ENCODE measurements around the gene TM6SF1. TPM values are rescaled to one million over a fixed set of nuclear protein-coding genes. Genes with fewer than 3 reads are reported as not detected.
A peak's percentile ranks its signal among the peaks of the same experiment; 100 is the strongest.
"Not testable (repeated sequence)": the region's sequence is repeated elsewhere in the genome, so short reads cannot be mapped to it uniquely, and the experiment has no call there.

TM6SF1 gene
- total RNA-seq, 1 donor from 2014 or later = not detected

- Histone ChIP-seq H3K36me3 (no peaks in the 10 kb centered on the region), H3K9ac (no peak overlapping the region), H2AFZ (replicated peaks) (no peak overlapping the region), H3K4me1 (peaks cover 10% of the 10 kb centered on the region), H3K4me2 (peak overlapping the region; percentile 16), H3K79me2 (ENCODE audit: low read depth) (no peaks in the 10 kb centered on the region), H3K27ac (peak overlapping the region; percentile 25), H3F3A (ENCODE audit: low read depth) (peaks cover 10% of the 10 kb centered on the region), H3K9me3 (ENCODE audit: low read depth) (no peaks in the 10 kb centered on the region), H4K20me1 (ENCODE audit: low read depth) (no peaks in the 10 kb centered on the region), H3K4me3 (no peak overlapping the region), H3K27me3 (no peaks in the 10 kb centered on the region)
- H3K27ac Mint-ChIP-seq = no peak overlapping the region
- TF ChIP-seq EZH2phosphoT487 (IDR thresholded peaks at IDR 0.05) (no peak), EZH2 (IDR thresholded peaks at IDR 0.05) (no peak), CTCF (IDR thresholded peaks at IDR 0.05) (no peak)
- peaks cover 7% of the 10 kb centered on the region for H3K27me3 Mint-ChIP-seq (ENCODE audit: insufficient read depth, low read depth)
- H3K4me3 Mint-ChIP-seq = no peak overlapping the region
- H3K36me3 Mint-ChIP-seq = no peaks in the 10 kb centered on the region
- no peaks in the 10 kb centered on the region for H3K9me3 Mint-ChIP-seq
- H3K4me1 Mint-ChIP-seq = peaks cover 22% of the 10 kb centered on the region
- peak; percentile 46 for DNase-seq (ENCODE audit: low spot score)
These were observed 17.0 kb upstream of the TM6SF1 start for GRCh38 chr15:83090465-83090864.

- not testable (repeated sequence) for H3K9ac ChIP-seq; H3K36me3 ChIP-seq; H4K20me1 ChIP-seq (ENCODE audit: low read depth); H3K36me3 Mint-ChIP-seq; H3K4me2 ChIP-seq; DNase-seq (ENCODE audit: low spot score); H3K79me2 ChIP-seq (ENCODE audit: low read depth); H3K4me3 Mint-ChIP-seq; H3K27me3 ChIP-seq; H2AFZ ChIP-seq (replicated peaks); H3K27me3 Mint-ChIP-seq (ENCODE audit: insufficient read depth, low read depth); H3K9me3 ChIP-seq (ENCODE audit: low read depth); H3K27ac Mint-ChIP-seq; H3K27ac ChIP-seq; H3K9me3 Mint-ChIP-seq; H3K4me3 ChIP-seq; H3F3A ChIP-seq (ENCODE audit: low read depth)
- peaks cover 10% of the 10 kb centered on the region for H3K4me1 ChIP-seq
- H3K4me1 Mint-ChIP-seq = peaks cover 22% of the 10 kb centered on the region
These were observed 15.5 kb upstream of the TM6SF1 start for GRCh38 chr15:83091965-83092308.

- Histone ChIP-seq H3K27ac (no peak overlapping the region), H3K9me3 (ENCODE audit: low read depth) (no peaks in the 10 kb centered on the region), H3K9ac (no peak overlapping the region), H3F3A (ENCODE audit: low read depth) (peaks cover 10% of the 10 kb centered on the region), H2AFZ (replicated peaks) (no peak overlapping the region), H3K4me1 (peaks cover 10% of the 10 kb centered on the region), H3K4me2 (no peak overlapping the region), H3K36me3 (no peaks in the 10 kb centered on the region), H3K79me2 (ENCODE audit: low read depth) (no peaks in the 10 kb centered on the region), H3K27me3 (no peaks in the 10 kb centered on the region), H4K20me1 (ENCODE audit: low read depth) (no peaks in the 10 kb centered on the region), H3K4me3 (no peak overlapping the region)
- Mint-ChIP-seq H3K27ac (no peak overlapping the region), H3K36me3 (no peaks in the 10 kb centered on the region), H3K4me1 (peaks cover 22% of the 10 kb centered on the region), H3K4me3 (no peak overlapping the region), H3K9me3 (no peaks in the 10 kb centered on the region), H3K27me3 (ENCODE audit: insufficient read depth, low read depth) (peaks cover 7% of the 10 kb centered on the region)
- TF ChIP-seq CTCF (IDR thresholded peaks at IDR 0.05) (no peak), EZH2phosphoT487 (IDR thresholded peaks at IDR 0.05) (no peak), EZH2 (IDR thresholded peaks at IDR 0.05) (no peak)
- DNase-seq (ENCODE audit: low spot score) = no peak
These were observed 15.0 kb upstream of the TM6SF1 start for GRCh38 chr15:83092309-83092976.

GRCh38 chr15:83094583-83094982 is 12.9 kb upstream of the TM6SF1 start:
- no peaks in the 10 kb centered on the region for H3K36me3 ChIP-seq
- no peaks in the 10 kb centered on the region for H3K79me2 ChIP-seq (ENCODE audit: low read depth)
- Mint-ChIP-seq H3K4me1 (peaks cover 31% of the 10 kb centered on the region), H3K9me3 (no peaks in the 10 kb centered on the region), H3K4me3 (no peak overlapping the region), H3K27ac (no peak overlapping the region), H3K36me3 (no peaks in the 10 kb centered on the region), H3K27me3 (ENCODE audit: insufficient read depth, low read depth) (peaks cover 7% of the 10 kb centered on the region)
- no peak for TF ChIP-seq EZH2phosphoT487 (IDR thresholded peaks at IDR 0.05)
- TF ChIP-seq EZH2 (IDR thresholded peaks at IDR 0.05) = no peak
- no peak overlapping the region for H2AFZ ChIP-seq (replicated peaks)
- peaks cover 10% of the 10 kb centered on the region for H3K4me1 ChIP-seq
- no peaks in the 10 kb centered on the region for H4K20me1 ChIP-seq (ENCODE audit: low read depth)
- H3K27ac ChIP-seq = no peak overlapping the region
- H3K4me3 ChIP-seq = no peak overlapping the region
- no peak for DNase-seq (ENCODE audit: low spot score)
- peaks cover 12% of the 10 kb centered on the region for H3K27me3 ChIP-seq
- peaks cover 10% of the 10 kb centered on the region for H3F3A ChIP-seq (ENCODE audit: low read depth)
- no peaks in the 10 kb centered on the region for H3K9me3 ChIP-seq (ENCODE audit: low read depth)
- H3K9ac ChIP-seq = no peak overlapping the region
- H3K4me2 ChIP-seq = no peak overlapping the region
